Ovary (tissue), 3 donors: ENCODE measurements around the gene NCOA3.

Experiments used
- EP300 ChIP-seq: sonication (generic); formaldehyde crosslinking; IDR thresholded peaks from one replicate; pipeline ENCODE4 v1.6.1; 2017; ENCODE audit warnings: antibody characterized with exemption
- POLR2A ChIP-seq: fragments of 450-650 bp; IDR thresholded peaks from one replicate; pipeline ENCODE4 v1.6.1; 2017; ENCODE audit warnings: antibody characterized with exemption, mild to moderate bottlenecking, moderate library complexity
- TF ChIP-seq, protein P1 (sequence below), 3 donors: fragments of 450-650 bp in 2 of 3; fragments of 200-600 bp in 1 of 3; IDR thresholded peaks; one replicate each; pipeline versions ENCODE4 v1.5.1 to v1.8.0; 2016 to 2022; ENCODE audit warnings: antibody characterized with exemption in 3 of 3, mild to moderate bottlenecking in 1 of 3
- donor health status: DM: no; HTN: no; CAD: no.

GRCh38 chr20:47672886-47673670 lies 171.4 kb downstream of the NCOA3 start:
- TF ChIP-seq, protein P1, sequence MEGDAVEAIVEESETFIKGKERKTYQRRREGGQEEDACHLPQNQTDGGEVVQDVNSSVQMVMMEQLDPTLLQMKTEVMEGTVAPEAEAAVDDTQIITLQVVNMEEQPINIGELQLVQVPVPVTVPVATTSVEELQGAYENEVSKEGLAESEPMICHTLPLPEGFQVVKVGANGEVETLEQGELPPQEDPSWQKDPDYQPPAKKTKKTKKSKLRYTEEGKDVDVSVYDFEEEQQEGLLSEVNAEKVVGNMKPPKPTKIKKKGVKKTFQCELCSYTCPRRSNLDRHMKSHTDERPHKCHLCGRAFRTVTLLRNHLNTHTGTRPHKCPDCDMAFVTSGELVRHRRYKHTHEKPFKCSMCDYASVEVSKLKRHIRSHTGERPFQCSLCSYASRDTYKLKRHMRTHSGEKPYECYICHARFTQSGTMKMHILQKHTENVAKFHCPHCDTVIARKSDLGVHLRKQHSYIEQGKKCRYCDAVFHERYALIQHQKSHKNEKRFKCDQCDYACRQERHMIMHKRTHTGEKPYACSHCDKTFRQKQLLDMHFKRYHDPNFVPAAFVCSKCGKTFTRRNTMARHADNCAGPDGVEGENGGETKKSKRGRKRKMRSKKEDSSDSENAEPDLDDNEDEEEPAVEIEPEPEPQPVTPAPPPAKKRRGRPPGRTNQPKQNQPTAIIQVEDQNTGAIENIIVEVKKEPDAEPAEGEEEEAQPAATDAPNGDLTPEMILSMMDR (IDR thresholded peaks at IDR 0.05), result no peak
- TF ChIP-seq POLR2A (no peak), EP300 (no peak)
